ENCODE results near the gene BBX. TPM values are rescaled to one million over a fixed set of nuclear protein-coding genes. Genes with fewer than 3 reads are reported as not detected.

BBX gene
- total RNA-seq, 4 donors from 2014 or later, result 33.0 to 46.3 (median 36.7) TPM

DNA sequence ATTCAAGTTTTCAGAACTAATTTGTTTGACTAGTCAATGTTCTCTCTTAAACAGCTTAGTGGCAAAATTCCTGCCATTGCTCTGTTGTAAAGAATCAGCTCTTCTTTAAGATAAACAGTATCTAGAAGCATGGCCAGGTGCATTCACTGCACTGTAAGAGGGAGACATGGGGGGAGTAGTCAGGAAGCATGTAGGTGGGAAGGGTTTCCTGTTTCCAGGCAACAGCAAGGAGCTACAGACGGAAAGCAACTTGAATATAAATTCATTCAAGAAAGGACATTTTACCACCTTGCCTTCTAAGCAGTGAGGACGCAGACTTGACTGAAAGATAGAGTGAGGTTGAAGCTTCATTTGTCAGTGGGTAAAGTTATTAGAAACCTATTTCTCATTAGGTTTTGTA, 55.3 kb downstream of the BBX start:
- Histone ChIP-seq H3K27me3 (no peaks in the 10 kb centered on the region), H3K36me3 (no peaks in the 10 kb centered on the region), H3K27ac (no peak overlapping the region), H3K4me1 (no peaks in the 10 kb centered on the region), H3K4me3 (no peak overlapping the region), H3K9me3 (no peaks in the 10 kb centered on the region)
- no peak for DNase-seq
- no peak for TF ChIP-seq POLR2A (IDR thresholded peaks at IDR 0.05)
- TF ChIP-seq, protein P1, sequence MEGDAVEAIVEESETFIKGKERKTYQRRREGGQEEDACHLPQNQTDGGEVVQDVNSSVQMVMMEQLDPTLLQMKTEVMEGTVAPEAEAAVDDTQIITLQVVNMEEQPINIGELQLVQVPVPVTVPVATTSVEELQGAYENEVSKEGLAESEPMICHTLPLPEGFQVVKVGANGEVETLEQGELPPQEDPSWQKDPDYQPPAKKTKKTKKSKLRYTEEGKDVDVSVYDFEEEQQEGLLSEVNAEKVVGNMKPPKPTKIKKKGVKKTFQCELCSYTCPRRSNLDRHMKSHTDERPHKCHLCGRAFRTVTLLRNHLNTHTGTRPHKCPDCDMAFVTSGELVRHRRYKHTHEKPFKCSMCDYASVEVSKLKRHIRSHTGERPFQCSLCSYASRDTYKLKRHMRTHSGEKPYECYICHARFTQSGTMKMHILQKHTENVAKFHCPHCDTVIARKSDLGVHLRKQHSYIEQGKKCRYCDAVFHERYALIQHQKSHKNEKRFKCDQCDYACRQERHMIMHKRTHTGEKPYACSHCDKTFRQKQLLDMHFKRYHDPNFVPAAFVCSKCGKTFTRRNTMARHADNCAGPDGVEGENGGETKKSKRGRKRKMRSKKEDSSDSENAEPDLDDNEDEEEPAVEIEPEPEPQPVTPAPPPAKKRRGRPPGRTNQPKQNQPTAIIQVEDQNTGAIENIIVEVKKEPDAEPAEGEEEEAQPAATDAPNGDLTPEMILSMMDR (IDR thresholded peaks at IDR 0.05), result no peak

DNA sequence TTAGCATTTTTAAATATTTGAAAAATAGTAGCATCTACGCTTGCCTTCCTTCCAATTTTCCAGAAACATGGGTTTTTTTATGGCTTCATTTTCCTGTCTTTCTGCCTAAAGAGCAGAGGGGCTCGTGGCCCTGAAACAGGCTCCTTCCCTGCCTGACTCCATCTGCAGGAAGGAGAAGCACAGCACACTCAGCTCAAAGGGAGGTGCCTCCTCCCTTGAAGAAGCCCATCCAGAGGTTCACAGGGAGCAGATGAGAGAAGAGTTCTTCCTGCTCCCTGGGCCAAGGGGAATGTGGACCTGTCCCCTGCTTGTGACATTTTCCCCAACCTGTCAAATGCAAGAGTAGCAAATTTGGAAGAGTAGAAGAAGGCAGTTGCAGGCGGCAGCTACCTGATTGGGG, 55.8 kb downstream of the BBX start:
- no peaks in the 10 kb centered on the region for H3K36me3 ChIP-seq
- no peak overlapping the region for H3K4me3 ChIP-seq
- H3K27ac ChIP-seq, result no peak overlapping the region
- H3K4me1 ChIP-seq, result no peaks in the 10 kb centered on the region
- no peaks in the 10 kb centered on the region for H3K27me3 ChIP-seq
- H3K9me3 ChIP-seq, result no peaks in the 10 kb centered on the region
- DNase-seq, result no peak
- TF ChIP-seq, protein P1 (IDR thresholded peaks at IDR 0.05), result no peak
- no peak for TF ChIP-seq POLR2A (IDR thresholded peaks at IDR 0.05)

DNA sequence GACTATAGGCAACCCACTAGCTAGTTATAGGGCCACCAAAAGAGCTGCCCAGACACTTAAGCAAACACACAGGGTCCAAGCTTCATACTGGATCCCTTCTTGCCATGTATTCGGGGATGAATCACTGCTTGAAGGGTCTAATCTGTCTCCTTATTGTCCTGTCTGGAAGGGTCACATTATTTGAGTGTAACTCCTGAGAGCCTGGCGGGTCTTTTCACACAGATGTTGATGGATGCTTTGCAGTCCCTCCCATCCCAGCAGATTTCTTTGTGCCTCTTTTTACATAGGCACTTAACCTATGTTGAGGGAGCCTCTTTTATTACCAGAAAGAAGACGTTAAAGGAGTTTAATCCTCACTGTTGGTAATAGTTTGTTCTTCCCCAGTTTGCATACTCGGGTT, 56.6 kb downstream of the BBX start:
- H3K4me1 ChIP-seq, result no peaks in the 10 kb centered on the region
- H3K4me3 ChIP-seq, result no peak overlapping the region
- H3K9me3 ChIP-seq, result no peaks in the 10 kb centered on the region
- no peak for TF ChIP-seq POLR2A (IDR thresholded peaks at IDR 0.05)
- TF ChIP-seq, protein P1 (IDR thresholded peaks at IDR 0.05), result no peak
- no peaks in the 10 kb centered on the region for H3K36me3 ChIP-seq
- H3K27ac ChIP-seq, result no peak overlapping the region
- no peak for DNase-seq
- H3K27me3 ChIP-seq, result no peaks in the 10 kb centered on the region

DNA sequence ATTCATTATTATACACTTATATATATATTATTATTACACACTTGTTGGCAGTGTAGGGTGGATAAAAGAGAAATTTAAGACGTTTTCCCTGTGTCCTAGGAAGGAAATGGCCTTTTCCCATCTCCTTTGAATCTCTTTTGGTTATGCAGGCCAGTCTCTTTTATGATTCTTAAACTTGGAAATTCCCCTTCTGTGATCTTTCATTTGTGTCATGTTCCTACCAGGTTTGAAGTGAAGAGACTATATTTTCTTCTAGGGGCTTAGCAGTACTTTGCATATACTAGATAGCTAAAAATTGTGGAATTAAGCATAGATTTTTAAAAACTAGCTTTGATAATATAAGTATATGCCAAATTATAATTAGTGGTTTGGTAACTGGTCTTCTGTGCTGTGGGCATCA, 58.5 kb downstream of the BBX start:
- H3K4me3 ChIP-seq, result no peak overlapping the region
- no peak for DNase-seq
- no peaks in the 10 kb centered on the region for H3K36me3 ChIP-seq

DNA sequence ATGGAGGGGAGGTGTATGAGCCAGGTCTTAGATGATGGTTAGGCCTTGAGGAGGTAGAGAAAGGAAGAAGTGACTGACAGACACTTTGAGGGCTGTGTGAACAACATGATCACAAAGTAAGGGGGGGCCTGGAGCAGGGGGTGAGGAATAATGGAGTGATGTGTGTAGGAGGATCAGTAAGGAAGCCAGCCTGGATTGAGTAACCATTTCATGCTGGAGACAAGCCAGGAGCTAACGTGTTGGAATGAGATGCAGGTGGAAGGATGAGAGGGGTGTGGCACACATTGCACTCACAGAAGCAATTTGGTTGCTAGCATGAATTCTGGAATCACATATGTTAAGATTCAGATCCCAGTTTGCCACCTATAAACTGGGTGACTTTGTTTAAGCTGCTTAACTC, 65.5 kb downstream of the BBX start:
- Histone ChIP-seq H3K27ac (no peak overlapping the region), H3K27me3 (no peaks in the 10 kb centered on the region), H3K4me3 (no peak overlapping the region), H3K36me3 (no peaks in the 10 kb centered on the region), H3K4me1 (no peaks in the 10 kb centered on the region), H3K9me3 (no peaks in the 10 kb centered on the region)
- no peak for TF ChIP-seq POLR2A (IDR thresholded peaks at IDR 0.05)
- TF ChIP-seq, protein P1 (IDR thresholded peaks at IDR 0.05), result no peak
- DNase-seq, result no peak

More for the DNA sequence above, 58.5 kb downstream of the BBX start:
- H3K9me3 ChIP-seq, result no peaks in the 10 kb centered on the region
- no peak for TF ChIP-seq POLR2A (IDR thresholded peaks at IDR 0.05)
- no peaks in the 10 kb centered on the region for H3K27me3 ChIP-seq
- no peaks in the 10 kb centered on the region for H3K4me1 ChIP-seq
- no peak overlapping the region for H3K27ac ChIP-seq

DNA sequence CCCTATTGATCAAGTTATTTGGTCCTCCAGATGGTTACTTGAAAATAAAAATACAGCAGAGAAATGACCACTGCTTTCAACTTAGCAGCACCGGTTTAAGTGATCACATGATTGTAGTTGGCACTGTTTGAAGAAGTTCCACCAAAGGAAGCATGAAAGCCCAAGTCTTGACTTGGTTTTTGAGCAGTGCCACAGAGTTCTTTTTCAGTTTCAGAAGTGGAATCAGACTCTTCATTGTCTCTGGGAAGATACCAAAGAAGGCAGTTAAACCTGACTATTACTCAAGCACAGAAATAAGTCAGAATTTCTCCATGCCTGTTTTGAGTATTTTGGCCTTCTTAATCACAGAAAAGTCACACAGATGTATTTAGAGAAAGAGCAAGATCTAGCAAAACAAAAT, 66.7 kb downstream of the BBX start:
- no peak overlapping the region for H3K27ac ChIP-seq
- no peak overlapping the region for H3K4me3 ChIP-seq
- no peaks in the 10 kb centered on the region for H3K4me1 ChIP-seq
- no peaks in the 10 kb centered on the region for H3K27me3 ChIP-seq
- no peaks in the 10 kb centered on the region for H3K9me3 ChIP-seq
- H3K36me3 ChIP-seq, result no peaks in the 10 kb centered on the region
- TF ChIP-seq POLR2A (IDR thresholded peaks at IDR 0.05), result no peak
- TF ChIP-seq, protein P1 (IDR thresholded peaks at IDR 0.05), result no peak
- no peak for DNase-seq
